ENCODE results near the gene EME1.

EME1 gene

GRCh38 chr17:50364715-50365114 lies 8.3 kb upstream of the EME1 start:
- no peaks in the 10 kb centered on the region for H4K20me1 ChIP-seq (ENCODE audit: control insufficient read depth, insufficient read depth, low read depth, low read length)
- no peak overlapping the region for H3K27ac ChIP-seq (ENCODE audit: low read depth, low read length)
- H3K27me3 ChIP-seq (ENCODE audit: control insufficient read depth, low read length), result no peaks in the 10 kb centered on the region
- H3K4me2 ChIP-seq (ENCODE audit: low read length), result no peak overlapping the region
- no peak for TF ChIP-seq CTCF (IDR thresholded peaks at IDR 0.05; ENCODE audit: low read depth, low read length, poor library complexity, severe bottlenecking)
- TF ChIP-seq EZH2phosphoT487 (IDR thresholded peaks at IDR 0.05; ENCODE audit: borderline replicate concordance, low read length), result no peak
- H3K79me2 ChIP-seq (ENCODE audit: control insufficient read depth, low read length), result no peaks in the 10 kb centered on the region
- H3K4me3 ChIP-seq (ENCODE audit: low read length), result no peak overlapping the region
- H3K36me3 ChIP-seq (ENCODE audit: control insufficient read depth, low read length), result peaks cover 51% of the 10 kb centered on the region
- peaks cover 4% of the 10 kb centered on the region for H3F3A ChIP-seq (ENCODE audit: control insufficient read depth, insufficient read depth)
- no peaks in the 10 kb centered on the region for H3K9me3 ChIP-seq (ENCODE audit: control insufficient read depth, insufficient read depth, low read length)
- no peaks in the 10 kb centered on the region for H3K9me2 ChIP-seq (replicated peaks; ENCODE audit: control insufficient read depth, low read length)
- no peaks in the 10 kb centered on the region for H3K4me1 ChIP-seq (ENCODE audit: control insufficient read depth, low read length)

DNA sequence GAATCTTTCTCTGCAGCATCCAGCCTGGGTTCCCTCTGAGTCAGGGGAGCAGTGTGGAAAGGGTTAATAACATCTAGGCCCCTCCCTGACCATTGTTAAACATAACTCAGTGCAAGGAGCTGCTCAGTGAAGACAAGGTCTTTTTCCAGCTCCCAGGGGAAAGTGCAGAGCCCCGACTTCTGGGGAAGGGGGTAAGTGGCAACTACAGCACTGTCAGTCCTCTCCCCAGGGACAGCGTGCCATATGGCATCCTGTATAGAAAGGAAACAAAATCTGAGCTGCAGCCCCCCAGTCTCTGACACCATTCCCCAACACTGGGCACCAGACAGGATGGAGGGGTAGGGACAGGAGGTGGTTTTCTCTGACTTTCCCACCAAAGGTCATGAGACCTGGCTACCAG lies 7.9 kb upstream of the EME1 start:
- H3K27me3 ChIP-seq (ENCODE audit: control insufficient read depth, low read length), result no peaks in the 10 kb centered on the region

GRCh38 chr17:50365649-50366393 lies 7.2 kb upstream of the EME1 start:
- Histone ChIP-seq H3K4me1 (ENCODE audit: control insufficient read depth, low read length) (no peaks in the 10 kb centered on the region), H4K20me1 (ENCODE audit: control insufficient read depth, insufficient read depth, low read depth, low read length) (no peaks in the 10 kb centered on the region), H3K4me2 (ENCODE audit: low read length) (no peak overlapping the region), H3K27me3 (ENCODE audit: control insufficient read depth, low read length) (no peaks in the 10 kb centered on the region), H3K79me2 (ENCODE audit: control insufficient read depth, low read length) (peaks cover 5% of the 10 kb centered on the region), H3K36me3 (ENCODE audit: control insufficient read depth, low read length) (peaks cover 62% of the 10 kb centered on the region), H3K9me2 (replicated peaks; ENCODE audit: control insufficient read depth, low read length) (no peaks in the 10 kb centered on the region), H3F3A (ENCODE audit: control insufficient read depth, insufficient read depth) (peaks cover 4% of the 10 kb centered on the region), H3K4me3 (ENCODE audit: low read length) (no peak overlapping the region), H3K9me3 (ENCODE audit: control insufficient read depth, insufficient read depth, low read length) (no peaks in the 10 kb centered on the region), H3K27ac (ENCODE audit: low read depth, low read length) (no peak overlapping the region)
- TF ChIP-seq EZH2phosphoT487 (IDR thresholded peaks at IDR 0.05; ENCODE audit: borderline replicate concordance, low read length) (no peak), CTCF (IDR thresholded peaks at IDR 0.05; ENCODE audit: low read depth, low read length, poor library complexity, severe bottlenecking) (no peak)

More for the DNA sequence above, 7.9 kb upstream of the EME1 start:
- Histone ChIP-seq H4K20me1 (ENCODE audit: control insufficient read depth, insufficient read depth, low read depth, low read length) (no peaks in the 10 kb centered on the region), H3K36me3 (ENCODE audit: control insufficient read depth, low read length) (peaks cover 56% of the 10 kb centered on the region), H3K4me1 (ENCODE audit: control insufficient read depth, low read length) (no peaks in the 10 kb centered on the region), H3K9me2 (replicated peaks; ENCODE audit: control insufficient read depth, low read length) (no peaks in the 10 kb centered on the region), H3F3A (ENCODE audit: control insufficient read depth, insufficient read depth) (peaks cover 4% of the 10 kb centered on the region), H3K9me3 (ENCODE audit: control insufficient read depth, insufficient read depth, low read length) (no peaks in the 10 kb centered on the region), H3K4me3 (ENCODE audit: low read length) (no peak overlapping the region), H3K4me2 (ENCODE audit: low read length) (no peak overlapping the region), H3K79me2 (ENCODE audit: control insufficient read depth, low read length) (no peaks in the 10 kb centered on the region), H3K27ac (ENCODE audit: low read depth, low read length) (no peak overlapping the region)
- TF ChIP-seq EZH2phosphoT487 (IDR thresholded peaks at IDR 0.05; ENCODE audit: borderline replicate concordance, low read length) (no peak), CTCF (IDR thresholded peaks at IDR 0.05; ENCODE audit: low read depth, low read length, poor library complexity, severe bottlenecking) (no peak)
